Right lobe of liver (tissue), 6 donors: ENCODE measurements around the gene GRB7. TPM values are rescaled to one million over a fixed set of nuclear protein-coding genes. Genes with fewer than 3 reads are reported as not detected.

Source experiments
- ATAC-seq, 4 donors: fragments of 200-7000 bp; cut with Tn5 transposase; one replicate each; pipeline ENCODE4 v1.9.1; 2020; ENCODE audit warnings: mild to moderate bottlenecking in 4 of 4, moderate library complexity in 4 of 4
- DNase-seq, 3 donors: peaks; one replicate each; pipeline ENCODE4 v3.0.0-alpha.2; 2020
- H3K27ac ChIP-seq, 3 donors: fragments of 200-600 bp; one replicate each; pipeline ENCODE4 v1.8.0; 2022
- H3K27me3 ChIP-seq, 2 donors: fragments of 200-600 bp; one replicate each; pipeline ENCODE4 v1.8.0; 2022
- H3K36me3 ChIP-seq, 4 donors: fragments of 200-600 bp; sonication (generic) in 1 of 4; one replicate each; pipeline versions ENCODE4 v1.5.1 to v1.8.0; 2017 to 2022; ENCODE audit warnings: control low read depth in 1 of 4
- H3K4me1 ChIP-seq, 4 donors: fragments of 200-600 bp; sonication (generic) in 1 of 4; one replicate each; pipeline versions ENCODE4 v1.5.1 to v1.8.0; 2017 to 2022; ENCODE audit warnings: control low read depth in 1 of 4
- H3K4me3 ChIP-seq, 3 donors: fragments of 200-600 bp; one replicate each; pipeline ENCODE4 v1.8.0; 2022
- H3K9me3 ChIP-seq, 4 donors: fragments of 200-600 bp; sonication (generic) in 1 of 4; one replicate each; pipeline versions ENCODE4 v1.5.1 to v1.8.0; 2017 to 2022; ENCODE audit warnings: control low read depth in 1 of 4
- CTCF ChIP-seq, 4 donors: fragments of 200-600 bp in 3 of 4; fragments of 450-650 bp in 1 of 4; IDR thresholded peaks; one replicate each; pipeline versions ENCODE4 v1.5.1 to v1.8.0; 2016 to 2022; ENCODE audit warnings: antibody characterized with exemption in 4 of 4, mild to moderate bottlenecking in 2 of 4
- POLR2A ChIP-seq: fragments of 450-650 bp; IDR thresholded peaks from one replicate; pipeline ENCODE4 v1.6.1; 2017; ENCODE audit warnings: antibody characterized with exemption, mild to moderate bottlenecking
- WGBS: methylation state at CpG from one replicate; pipeline ENCODE4 v1.1.6; 2018; ENCODE audit warnings: low coverage, low lambda C conversion rate; ENCODE audit not compliant: insufficient coverage; ENCODE audit errors: missing lambda C conversion rate; 5-methylcytosine and 5-hydroxymethylcytosine counted together
- intact Hi-C, 2 donors: fragments of 100-400 bp; cut with DNase I; formaldehyde crosslinking; loops; one replicate each; pipeline versions ENCODE4 v1.11.2 to v1.14.1; 2022
- total RNA-seq, 6 experiments: library from RNA; depleted of rRNA in 2 of 6; stranded (reverse); fragments of >200 nt in 2 of 6; fragmentation: NEBNext Ultra II Directional in 3 of 6; extraction: Animal tissue kit (Norgen Biotek cat#: 25700) in 3 of 6; gene quantifications; one replicate each; pipeline versions ENCODE4 v1.1.0 to v1.2.4, GENCODE V29; 2016 to 2023
- donor health status: DM: no; HTN: yes; CAD: no.
- donor health status: DM: no; HTN: no; CAD: no.
- donor health status: DM: no; HTN: no; CAD: no.
- donor health status: DM: no; HTN: yes; CAD: no.
- donor health status: DM: no; HTN: yes; CAD: no.

Gene GRB7
- total RNA-seq, 6 experiments from 2014 or later: 2.1 to 10.9 (median 7.5) TPM

- WGBS: 77% methylated on average over 8 of the region's 8 CpGs
- DNase-seq (no peak), ATAC-seq (no peak)
These were observed 50.2 kb downstream of the GRB7 start for GRCh38 chr17:39787743-39788484.

GRCh38 chr17:39791111-39791992 lies 53.6 kb downstream of the GRB7 start:
- no peak overlapping the region for H3K27ac ChIP-seq
- no peaks in the 10 kb centered on the region for H3K27me3 ChIP-seq
- no peak overlapping the region for H3K4me3 ChIP-seq
- DNase-seq (no peak), ATAC-seq (no peak)
- WGBS: 73% methylated on average over 6 of the region's 6 CpGs
- no peaks in the 10 kb centered on the region for H3K9me3 ChIP-seq
- intact Hi-C loops: no loop called here
- no peak for TF ChIP-seq CTCF (IDR thresholded peaks at IDR 0.05)
- TF ChIP-seq POLR2A: no peak
- H3K36me3 ChIP-seq: no peaks in the 10 kb centered on the region
- H3K4me1 ChIP-seq: peaks cover 0 to 4% (median 0%) of the 10 kb centered on the region in 4 donors

More at GRCh38 chr17:39787743-39788484, 50.2 kb downstream of the GRB7 start:
- Histone ChIP-seq H3K4me3 (no peak overlapping the region), H3K27ac (no peak overlapping the region), H3K4me1 (peaks cover 0 to 4% (median 0%) of the 10 kb centered on the region in 4 donors), H3K27me3 (no peaks in the 10 kb centered on the region), H3K9me3 (no peaks in the 10 kb centered on the region), H3K36me3 (no peaks in the 10 kb centered on the region)
- intact Hi-C loops: no loop called here
- TF ChIP-seq POLR2A (no peak), CTCF (IDR thresholded peaks at IDR 0.05) (no peak)

- no peaks in the 10 kb centered on the region for H3K9me3 ChIP-seq
- DNase-seq (no peak), ATAC-seq (no peak)
- H3K4me3 ChIP-seq: no peak overlapping the region
- no peaks in the 10 kb centered on the region for H3K36me3 ChIP-seq
- intact Hi-C loops: no loop called here
- H3K4me1 ChIP-seq: no peaks in the 10 kb centered on the region
- H3K27ac ChIP-seq: no peak overlapping the region
- 74% methylated on average over 10 of the region's 10 CpGs for WGBS
- no peak for TF ChIP-seq POLR2A
- no peak for TF ChIP-seq CTCF (IDR thresholded peaks at IDR 0.05)
- H3K27me3 ChIP-seq: no peaks in the 10 kb centered on the region
These were observed 54.9 kb downstream of the GRB7 start for GRCh38 chr17:39792526-39793221.

- no peaks in the 10 kb centered on the region for H3K9me3 ChIP-seq
- H3K27me3 ChIP-seq: no peaks in the 10 kb centered on the region
- ATAC-seq (no peak), DNase-seq (no peak)
- no peak overlapping the region for H3K27ac ChIP-seq
- no peak for TF ChIP-seq CTCF (IDR thresholded peaks at IDR 0.05)
- TF ChIP-seq POLR2A: no peak
- WGBS: 55% methylated on average over 3 of the region's 3 CpGs
- intact Hi-C loops: no loop called here
- no peak overlapping the region for H3K4me3 ChIP-seq
- H3K36me3 ChIP-seq: no peaks in the 10 kb centered on the region
- H3K4me1 ChIP-seq: no peaks in the 10 kb centered on the region
These were observed 55.6 kb downstream of the GRB7 start for GRCh38 chr17:39793301-39793872.
